ENCODE data around the gene SMIM13. TPM values are rescaled to one million over a fixed set of nuclear protein-coding genes. Genes with fewer than 3 reads are reported as not detected.

SMIM13 gene
- total and polyA plus RNA-seq, 8 donors = 1.2 to 15.8 (median 3.0) TPM

DNA sequence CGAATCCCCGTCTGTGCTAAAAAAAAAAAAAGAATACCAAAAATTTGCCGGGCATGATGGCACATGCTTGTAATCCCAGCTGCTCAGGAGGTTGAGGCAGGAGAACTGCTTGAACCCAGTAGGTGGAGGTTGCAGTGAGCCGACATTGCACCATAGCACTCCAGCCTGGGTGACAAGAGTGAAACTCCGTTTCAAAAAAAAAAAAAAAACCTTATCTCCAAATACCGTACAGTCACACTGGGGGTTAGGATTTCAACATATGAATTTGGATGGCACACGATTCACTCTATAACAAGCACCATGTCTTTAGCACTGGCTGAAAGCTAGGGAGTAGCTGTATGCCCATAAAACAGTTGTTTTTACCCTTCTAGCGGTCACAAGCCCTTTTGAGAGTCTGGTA is 3.8 kb downstream of the SMIM13 start:
- no peaks in the 10 kb centered on the region for H3K9me3 ChIP-seq
- intact Hi-C loops (cut with DNase I; ENCODE audit: low total_unique reads) = no loop called here
- no peaks in the 10 kb centered on the region for H3K27me3 ChIP-seq
- H3K27ac ChIP-seq = no peak overlapping the region
- DNase-seq = no peak
- WGBS, 5 donors = 83 to 91% (median 86%) methylated on average over 8 of the region's 8 CpGs
- TF ChIP-seq POLR2AphosphoS5 (IDR thresholded peaks at IDR 0.05) = no peak
- no peak for TF ChIP-seq POLR2A (IDR thresholded peaks at IDR 0.05)
- no peak for TF ChIP-seq EP300 (IDR thresholded peaks at IDR 0.05)
- TF ChIP-seq, protein P1, sequence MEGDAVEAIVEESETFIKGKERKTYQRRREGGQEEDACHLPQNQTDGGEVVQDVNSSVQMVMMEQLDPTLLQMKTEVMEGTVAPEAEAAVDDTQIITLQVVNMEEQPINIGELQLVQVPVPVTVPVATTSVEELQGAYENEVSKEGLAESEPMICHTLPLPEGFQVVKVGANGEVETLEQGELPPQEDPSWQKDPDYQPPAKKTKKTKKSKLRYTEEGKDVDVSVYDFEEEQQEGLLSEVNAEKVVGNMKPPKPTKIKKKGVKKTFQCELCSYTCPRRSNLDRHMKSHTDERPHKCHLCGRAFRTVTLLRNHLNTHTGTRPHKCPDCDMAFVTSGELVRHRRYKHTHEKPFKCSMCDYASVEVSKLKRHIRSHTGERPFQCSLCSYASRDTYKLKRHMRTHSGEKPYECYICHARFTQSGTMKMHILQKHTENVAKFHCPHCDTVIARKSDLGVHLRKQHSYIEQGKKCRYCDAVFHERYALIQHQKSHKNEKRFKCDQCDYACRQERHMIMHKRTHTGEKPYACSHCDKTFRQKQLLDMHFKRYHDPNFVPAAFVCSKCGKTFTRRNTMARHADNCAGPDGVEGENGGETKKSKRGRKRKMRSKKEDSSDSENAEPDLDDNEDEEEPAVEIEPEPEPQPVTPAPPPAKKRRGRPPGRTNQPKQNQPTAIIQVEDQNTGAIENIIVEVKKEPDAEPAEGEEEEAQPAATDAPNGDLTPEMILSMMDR (IDR thresholded peaks at IDR 0.05) = no peak
- H3K36me3 ChIP-seq = peaks cover 0 to 12% (median 0%) of the 10 kb centered on the region in 4 donors
- H3K4me1 ChIP-seq = peaks cover 7 to 27% (median 21%) of the 10 kb centered on the region in 4 donors
- no peak overlapping the region for H3K4me3 ChIP-seq

DNA sequence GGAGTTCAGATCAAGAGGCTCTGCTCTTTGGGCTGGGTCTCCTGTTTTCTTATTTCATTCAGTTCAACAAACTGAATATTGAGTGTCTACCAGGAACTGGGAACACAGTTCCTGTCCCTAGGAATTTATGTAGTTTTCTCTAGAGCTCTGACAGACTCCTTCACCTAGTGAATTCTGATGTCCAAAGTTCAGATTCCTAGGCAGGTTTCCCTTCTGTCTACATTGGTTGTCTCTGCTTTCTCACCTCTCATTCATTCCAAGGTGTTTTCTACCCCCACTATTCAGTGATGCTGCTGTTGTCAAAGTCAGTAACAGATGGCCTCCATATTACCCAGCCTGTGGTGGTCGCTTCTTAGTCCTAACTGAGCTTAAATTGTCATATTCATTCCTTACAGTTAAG is 4.4 kb downstream of the SMIM13 start:
- DNase-seq = no peak
- no peaks in the 10 kb centered on the region for H3K9me3 ChIP-seq
- H3K27me3 ChIP-seq = no peaks in the 10 kb centered on the region
- WGBS, 5 donors = 93 to 100% (median 93%) methylated on average over 1 of the region's 1 CpG
- H3K4me3 ChIP-seq = no peak overlapping the region
- no peak overlapping the region for H3K27ac ChIP-seq
- TF ChIP-seq, protein P1 (IDR thresholded peaks at IDR 0.05) = no peak
- TF ChIP-seq EP300 (IDR thresholded peaks at IDR 0.05) (no peak), POLR2A (IDR thresholded peaks at IDR 0.05) (no peak), POLR2AphosphoS5 (IDR thresholded peaks at IDR 0.05) (no peak)
- peaks cover 7 to 22% (median 16%) of the 10 kb centered on the region in 4 donors for H3K4me1 ChIP-seq
- H3K36me3 ChIP-seq = peaks cover 0 to 12% (median 0%) of the 10 kb centered on the region in 4 donors
- intact Hi-C loops (cut with DNase I; ENCODE audit: low total_unique reads) = no loop called here

DNA sequence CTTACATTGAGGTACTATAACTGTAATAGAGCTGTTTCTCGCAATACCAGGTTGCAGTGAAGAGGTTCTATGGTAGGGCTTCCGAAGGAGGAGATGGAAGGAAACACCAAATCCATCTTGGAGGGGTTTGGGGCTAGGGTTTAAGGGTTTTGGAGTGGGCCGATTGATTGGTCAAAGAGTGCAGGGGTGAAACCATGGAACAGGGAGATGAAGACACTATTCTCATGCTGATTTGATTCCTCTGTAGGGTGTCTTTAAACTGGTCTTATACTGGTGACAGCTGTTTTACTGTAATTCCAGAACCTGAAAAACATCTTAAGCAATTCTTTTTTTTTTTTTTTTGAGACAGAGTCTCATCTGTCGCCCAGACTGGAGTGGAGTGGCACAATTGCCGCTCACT is 7.8 kb downstream of the SMIM13 start:
- Histone ChIP-seq H3K9me3 (no peaks in the 10 kb centered on the region), H3K27ac (no peak overlapping the region), H3K4me3 (no peak overlapping the region), H3K4me1 (peaks cover 0 to 2% (median under 1%) of the 10 kb centered on the region in 4 donors), H3K36me3 (peaks cover 0 to 12% (median 0%) of the 10 kb centered on the region in 4 donors), H3K27me3 (no peaks in the 10 kb centered on the region)
- TF ChIP-seq POLR2AphosphoS5 (IDR thresholded peaks at IDR 0.05) (no peak), POLR2A (IDR thresholded peaks at IDR 0.05) (no peak), EP300 (IDR thresholded peaks at IDR 0.05) (no peak)
- TF ChIP-seq, protein P1 (IDR thresholded peaks at IDR 0.05) = no peak
- DNase-seq = no peak
- 95 to 100% (median 97%) methylated on average over 5 of the region's 5 CpGs for WGBS, 5 donors
- intact Hi-C loops (cut with DNase I; ENCODE audit: low total_unique reads) = no loop called here

DNA sequence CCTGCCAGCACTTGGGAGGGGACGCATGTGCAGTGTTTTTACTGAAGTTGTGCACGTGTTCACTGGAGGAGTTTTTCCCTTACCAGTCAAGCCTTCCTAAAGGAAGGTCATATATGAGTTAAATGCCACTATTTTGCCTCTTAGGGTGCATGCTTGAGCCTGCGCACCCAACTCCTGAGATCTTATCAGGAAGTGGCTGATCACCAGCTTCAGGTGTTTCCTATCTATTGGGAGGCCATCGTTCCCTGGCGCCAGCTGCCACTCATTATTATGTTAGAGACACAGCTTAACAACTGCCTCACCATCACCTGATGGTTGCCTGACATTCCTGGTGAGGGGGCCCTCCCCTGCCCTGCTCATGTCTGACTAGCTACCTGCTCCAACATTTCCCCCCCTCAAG is 9.4 kb downstream of the SMIM13 start:
- intact Hi-C loops (cut with DNase I; ENCODE audit: low total_unique reads) = no loop called here
- no peak for DNase-seq
- 85 to 95% (median 89%) methylated on average over 5 of the region's 5 CpGs for WGBS, 5 donors
- H3K4me3 ChIP-seq = no peak overlapping the region
- no peaks in the 10 kb centered on the region for H3K27me3 ChIP-seq
- no peaks in the 10 kb centered on the region for H3K9me3 ChIP-seq
- peaks cover 0 to 12% (median 0%) of the 10 kb centered on the region in 4 donors for H3K36me3 ChIP-seq
- H3K4me1 ChIP-seq = no peaks in the 10 kb centered on the region
- H3K27ac ChIP-seq = no peak overlapping the region
- TF ChIP-seq POLR2AphosphoS5 (IDR thresholded peaks at IDR 0.05) (no peak), POLR2A (IDR thresholded peaks at IDR 0.05) (no peak), EP300 (IDR thresholded peaks at IDR 0.05) (no peak)
- TF ChIP-seq, protein P1 (IDR thresholded peaks at IDR 0.05) = no peak
